ENCODE results near the gene ACOXL.

ACOXL gene

GRCh38 chr2:110843496-110843895 is 111.1 kb downstream of the ACOXL start:
- ChIA-PET CTCF (no interaction called here), POLR2A (no interaction called here)
- no peak for TF ChIP-seq CTCF (IDR thresholded peaks at IDR 0.05; ENCODE audit: insufficient read depth, low read length, missing control alignments)
- no peak for DNase-seq (ENCODE audit: low read depth, low spot score)
- H3K4me3 ChIP-seq (ENCODE audit: low read depth, low read length) = no peak overlapping the region

- no peak for DNase-seq (ENCODE audit: low read depth, low spot score)
- ChIA-PET POLR2A (no interaction called here), CTCF (no interaction called here)
- H3K4me3 ChIP-seq (ENCODE audit: low read depth, low read length) = no peak overlapping the region
- TF ChIP-seq CTCF (IDR thresholded peaks at IDR 0.05; ENCODE audit: insufficient read depth, low read length, missing control alignments) = no peak
These were observed 111.7 kb downstream of the ACOXL start for GRCh38 chr2:110843959-110844510.

- DNase-seq (ENCODE audit: low read depth, low spot score) = no peak
- CTCF ChIA-PET = no interaction called here
- POLR2A ChIA-PET = no interaction called here
- TF ChIP-seq CTCF (IDR thresholded peaks at IDR 0.05; ENCODE audit: insufficient read depth, low read length, missing control alignments) = no peak
- H3K4me3 ChIP-seq (ENCODE audit: low read depth, low read length) = no peak overlapping the region
These were observed 115.3 kb downstream of the ACOXL start for GRCh38 chr2:110847651-110848050.

GRCh38 chr2:110848071-110848470 is 115.7 kb downstream of the ACOXL start:
- no peak for DNase-seq (ENCODE audit: low read depth, low spot score)
- H3K4me3 ChIP-seq (ENCODE audit: low read depth, low read length) = no peak overlapping the region
- no peak for TF ChIP-seq CTCF (IDR thresholded peaks at IDR 0.05; ENCODE audit: insufficient read depth, low read length, missing control alignments)
- ChIA-PET CTCF (no interaction called here), POLR2A (no interaction called here)

GRCh38 chr2:110848519-110849030 is 116.2 kb downstream of the ACOXL start:
- POLR2A ChIA-PET = no interaction called here
- no peak for DNase-seq (ENCODE audit: low read depth, low spot score)
- TF ChIP-seq CTCF (IDR thresholded peaks at IDR 0.05; ENCODE audit: insufficient read depth, low read length, missing control alignments) = no peak
- CTCF ChIA-PET = no interaction called here
- no peak overlapping the region for H3K4me3 ChIP-seq (ENCODE audit: low read depth, low read length)

- ChIA-PET CTCF (interaction anchor here (0.6 to 2.3 kb wide), 2 partner anchors 9 to 272 kb away, joined by 3 to 5 read pairs; no protein-coding TSS in a partner anchor), POLR2A (no interaction called here)
- TF ChIP-seq CTCF (IDR thresholded peaks at IDR 0.05; ENCODE audit: insufficient read depth, low read length, missing control alignments) = no peak
- DNase-seq (ENCODE audit: low read depth, low spot score) = no peak
- H3K4me3 ChIP-seq (ENCODE audit: low read depth, low read length) = no peak overlapping the region
These were observed 119.2 kb downstream of the ACOXL start for GRCh38 chr2:110851531-110851930.

All from AG04449 (cell line).